HG03571 (cell line): ENCODE measurements around the gene COL6A5.
"Not testable (repeated sequence)": the region's sequence is repeated elsewhere in the genome, so short reads cannot be mapped to it uniquely, and the experiment has no call there.

Experiments used
- ATAC-seq: cut with Tn5 transposase; IDR thresholded peaks from one replicate; pipeline ENCODE4 v1.9.1; 2021; ENCODE audit not compliant: unreplicated experiment

The COL6A5 gene, protein sequence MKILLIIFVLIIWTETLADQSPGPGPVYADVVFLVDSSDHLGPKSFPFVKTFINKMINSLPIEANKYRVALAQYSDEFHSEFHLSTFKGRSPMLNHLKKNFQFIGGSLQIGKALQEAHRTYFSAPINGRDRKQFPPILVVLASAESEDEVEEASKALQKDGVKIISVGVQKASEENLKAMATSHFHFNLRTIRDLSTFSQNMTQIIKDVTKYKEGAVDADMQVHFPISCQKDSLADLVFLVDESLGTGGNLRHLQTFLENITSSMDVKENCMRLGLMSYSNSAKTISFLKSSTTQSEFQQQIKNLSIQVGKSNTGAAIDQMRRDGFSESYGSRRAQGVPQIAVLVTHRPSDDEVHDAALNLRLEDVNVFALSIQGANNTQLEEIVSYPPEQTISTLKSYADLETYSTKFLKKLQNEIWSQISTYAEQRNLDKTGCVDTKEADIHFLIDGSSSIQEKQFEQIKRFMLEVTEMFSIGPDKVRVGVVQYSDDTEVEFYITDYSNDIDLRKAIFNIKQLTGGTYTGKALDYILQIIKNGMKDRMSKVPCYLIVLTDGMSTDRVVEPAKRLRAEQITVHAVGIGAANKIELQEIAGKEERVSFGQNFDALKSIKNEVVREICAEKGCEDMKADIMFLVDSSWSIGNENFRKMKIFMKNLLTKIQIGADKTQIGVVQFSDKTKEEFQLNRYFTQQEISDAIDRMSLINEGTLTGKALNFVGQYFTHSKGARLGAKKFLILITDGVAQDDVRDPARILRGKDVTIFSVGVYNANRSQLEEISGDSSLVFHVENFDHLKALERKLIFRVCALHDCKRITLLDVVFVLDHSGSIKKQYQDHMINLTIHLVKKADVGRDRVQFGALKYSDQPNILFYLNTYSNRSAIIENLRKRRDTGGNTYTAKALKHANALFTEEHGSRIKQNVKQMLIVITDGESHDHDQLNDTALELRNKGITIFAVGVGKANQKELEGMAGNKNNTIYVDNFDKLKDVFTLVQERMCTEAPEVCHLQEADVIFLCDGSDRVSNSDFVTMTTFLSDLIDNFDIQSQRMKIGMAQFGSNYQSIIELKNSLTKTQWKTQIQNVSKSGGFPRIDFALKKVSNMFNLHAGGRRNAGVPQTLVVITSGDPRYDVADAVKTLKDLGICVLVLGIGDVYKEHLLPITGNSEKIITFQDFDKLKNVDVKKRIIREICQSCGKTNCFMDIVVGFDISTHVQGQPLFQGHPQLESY (N-terminal part only)

DNA sequence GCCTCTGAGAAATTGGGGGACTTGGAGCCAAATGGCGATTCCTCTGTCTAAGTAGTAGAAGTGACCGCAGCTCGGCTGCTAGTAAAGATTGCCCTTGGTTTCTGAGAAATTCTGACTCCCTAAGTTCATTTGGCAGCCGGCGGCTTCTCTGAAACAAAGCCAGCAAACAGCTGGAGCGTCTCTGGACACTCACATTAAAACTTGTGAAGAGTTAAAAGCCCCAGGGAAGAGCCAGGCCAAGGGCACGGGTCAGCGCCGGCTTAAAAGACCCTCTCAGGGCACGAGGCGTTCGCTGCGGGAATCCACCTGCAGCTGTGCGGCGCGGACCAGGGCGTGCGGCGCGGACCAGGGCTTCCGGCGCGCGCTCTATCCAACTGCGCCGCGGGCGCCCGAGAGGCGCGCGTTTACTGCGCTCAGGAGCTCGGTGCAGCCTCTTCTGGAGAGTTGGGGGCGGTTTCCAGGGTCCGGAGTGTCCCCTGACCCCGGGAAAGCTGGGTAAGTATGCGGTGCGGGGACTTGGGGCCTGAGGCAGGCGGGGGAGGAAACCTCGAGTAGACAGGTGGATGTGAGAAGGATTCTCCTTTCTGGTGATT lies at the start of gene COL6A5:
Gene COL6A5 (plus strand): TSS at position 186 of the 593 bp plus-strand sequence. CDS start 27,967 bp downstream, outside the sequence.
- ATAC-seq = no peak

DNA sequence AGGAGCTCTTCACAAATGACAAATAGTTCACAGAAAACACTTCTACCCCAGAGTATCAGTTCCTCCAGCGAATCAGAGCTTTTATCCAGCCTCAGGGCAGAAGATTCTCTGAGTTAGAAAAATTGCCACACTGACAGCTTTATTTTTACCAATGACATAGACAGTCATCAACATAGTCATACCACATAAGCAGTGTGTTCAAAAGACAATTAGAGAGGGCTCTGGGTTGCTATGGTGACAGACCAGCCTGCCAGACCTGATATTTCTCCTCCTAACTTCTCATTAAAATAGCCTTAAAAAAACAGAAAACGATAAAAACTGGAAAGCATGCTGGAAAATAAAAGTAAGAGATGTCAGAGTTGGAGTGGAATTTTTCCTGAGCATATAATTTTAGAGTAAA lies 45.9 kb upstream of the COL6A5 start:
- ATAC-seq = no peak

DNA sequence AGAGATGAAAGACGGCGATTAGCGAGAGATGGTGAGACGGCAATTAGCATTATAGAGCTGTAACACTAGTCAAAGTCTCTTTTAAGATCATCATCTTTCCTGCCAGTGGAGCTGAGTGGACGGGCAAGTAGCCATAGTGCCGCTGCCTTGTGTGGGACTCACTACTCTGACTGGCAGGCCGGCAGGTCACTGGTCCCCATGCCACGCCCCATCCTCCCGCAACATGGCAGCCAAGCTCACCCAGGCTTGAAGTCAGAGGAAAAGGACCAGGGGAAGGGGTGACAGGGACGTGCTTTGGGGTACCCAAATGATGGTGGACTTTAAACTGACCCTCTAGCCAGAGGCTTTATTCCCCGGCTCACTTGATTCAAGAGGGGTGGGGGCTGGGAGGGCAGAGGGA lies 44.6 kb upstream of the COL6A5 start:
- ATAC-seq = no peak

DNA sequence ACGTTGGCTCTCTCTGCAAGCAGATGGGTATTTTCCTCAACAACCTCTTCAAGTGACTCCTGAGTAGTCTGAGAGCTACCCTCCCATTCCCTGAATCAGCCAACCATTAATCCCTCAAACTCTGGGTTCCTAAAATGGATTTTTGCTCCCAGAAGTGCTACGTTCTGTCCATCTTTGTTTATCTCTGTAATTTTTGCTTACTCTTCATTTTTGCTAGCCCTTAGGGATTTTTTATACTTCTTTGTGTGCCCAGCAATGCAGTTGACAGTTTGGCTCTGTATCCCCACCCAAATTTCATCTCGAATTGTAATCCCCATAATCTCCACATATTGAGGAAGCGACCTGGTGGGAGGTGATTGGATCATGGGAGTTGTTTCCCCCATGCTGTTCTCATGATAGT lies 35.4 kb upstream of the COL6A5 start:
- ATAC-seq = no peak

DNA sequence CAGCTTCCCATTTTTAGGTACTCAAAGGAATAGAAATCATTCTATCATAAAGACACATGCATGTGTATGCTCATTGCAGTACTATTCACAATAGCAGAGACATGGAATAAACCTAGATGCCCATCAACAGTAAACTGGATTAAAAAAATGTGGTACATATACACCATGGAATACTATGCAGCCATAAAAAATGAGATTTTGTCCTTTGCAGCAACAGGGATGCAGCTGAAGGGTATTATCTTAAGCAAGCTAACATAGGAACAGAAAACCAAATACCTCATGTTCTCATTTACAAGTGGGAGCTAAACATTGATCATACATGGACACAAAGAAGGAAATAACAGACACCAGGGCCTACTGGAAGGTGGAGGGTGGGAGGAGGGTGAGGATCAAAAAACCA lies 33.1 kb upstream of the COL6A5 start:
- ATAC-seq = no peak

DNA sequence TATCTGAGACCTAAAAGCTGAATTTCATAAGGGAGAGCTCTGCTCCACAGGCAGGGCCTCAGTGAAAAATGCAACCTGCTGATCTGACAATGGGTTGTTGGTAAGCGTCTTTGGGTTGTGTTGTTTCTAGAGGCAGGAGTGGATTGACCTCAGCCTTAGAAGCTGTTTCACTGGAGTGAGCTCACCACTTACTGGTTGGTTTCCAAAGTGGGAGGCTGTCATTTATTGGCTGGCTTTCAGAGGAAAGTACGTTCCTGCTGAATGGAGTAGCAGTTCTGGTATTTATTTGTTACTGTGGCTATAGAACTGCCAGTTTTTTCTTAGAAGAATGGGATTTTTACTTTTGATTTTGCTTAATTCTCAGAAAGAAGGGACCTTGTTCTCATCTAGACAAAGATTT lies 29.3 kb upstream of the COL6A5 start:
- no peak for ATAC-seq

DNA sequence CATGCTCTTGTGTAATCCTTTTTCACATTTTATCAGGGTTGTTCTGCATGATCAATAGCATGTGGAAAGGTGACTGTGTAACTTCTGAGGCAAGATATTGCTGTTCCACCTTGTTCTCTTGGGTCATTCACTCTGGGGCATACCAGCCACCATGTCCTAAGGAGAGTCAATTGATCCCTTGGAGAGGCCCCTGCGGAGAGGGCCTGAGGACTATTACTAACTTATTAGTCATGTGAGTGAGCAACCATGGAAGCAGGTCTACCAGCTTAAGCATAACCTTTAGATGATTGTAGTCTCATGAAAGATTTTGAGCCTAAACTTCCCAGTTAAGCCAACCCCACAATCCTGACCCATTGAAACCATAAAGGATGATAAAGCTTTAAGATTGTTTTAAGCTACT lies 22.0 kb upstream of the COL6A5 start:
- ATAC-seq = no peak

DNA sequence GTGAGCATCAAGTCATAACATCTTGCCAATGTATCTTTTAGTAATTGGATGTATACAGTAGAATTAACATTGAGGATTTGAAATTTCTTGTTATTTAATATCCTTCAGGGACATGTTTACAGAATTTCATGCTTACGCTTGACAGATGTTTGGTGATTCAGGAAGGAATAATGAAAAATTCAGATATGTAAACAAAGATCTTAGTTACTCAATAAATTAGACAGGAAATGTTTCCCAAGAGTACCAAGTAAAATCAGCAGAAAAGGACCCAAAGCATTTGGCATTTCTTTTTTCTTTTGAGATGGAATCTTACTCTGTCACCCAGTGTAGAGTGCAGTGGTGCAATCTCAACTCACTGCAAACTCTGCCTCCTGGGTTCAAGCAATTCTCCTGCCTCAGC lies 4.7 kb upstream of the COL6A5 start:
- no peak for ATAC-seq

DNA sequence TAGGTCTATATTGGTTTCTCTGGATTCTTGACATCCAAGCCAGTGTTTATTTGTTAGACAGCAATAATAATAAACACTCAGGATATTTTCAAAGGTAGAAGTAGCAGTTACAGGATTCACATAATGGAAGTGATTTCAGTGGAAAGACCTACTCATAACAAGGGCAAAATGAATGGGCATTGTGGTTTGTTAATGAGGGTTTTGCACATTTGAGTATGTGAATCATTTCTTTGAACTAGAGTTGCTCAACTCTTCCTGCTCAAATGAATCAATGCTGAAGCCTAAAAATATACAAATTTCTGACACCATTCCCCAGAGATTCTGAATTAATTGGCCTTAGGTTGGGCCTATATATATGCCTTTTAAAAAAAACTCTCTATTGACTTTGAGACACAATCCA lies 4.1 kb upstream of the COL6A5 start:
- ATAC-seq = no peak

DNA sequence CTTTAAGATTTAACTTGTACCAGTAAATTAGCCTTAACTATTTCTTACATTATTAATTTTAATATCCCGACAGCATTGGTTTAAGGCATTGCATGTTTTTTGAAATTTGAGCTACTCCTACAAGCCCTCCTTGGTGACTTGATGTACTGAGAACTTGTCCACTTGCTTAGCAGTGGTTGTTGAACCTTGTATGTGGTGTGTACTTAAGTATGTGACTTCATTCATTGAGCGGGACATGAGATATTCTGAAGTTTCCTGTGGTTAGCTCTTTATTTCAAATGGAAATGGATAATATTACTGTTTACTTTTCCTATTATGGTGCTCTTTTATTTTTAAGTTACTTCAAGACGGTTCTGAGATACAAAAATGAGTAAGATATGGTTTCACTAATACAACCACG lies 3.6 kb upstream of the COL6A5 start:
- ATAC-seq = no peak

DNA sequence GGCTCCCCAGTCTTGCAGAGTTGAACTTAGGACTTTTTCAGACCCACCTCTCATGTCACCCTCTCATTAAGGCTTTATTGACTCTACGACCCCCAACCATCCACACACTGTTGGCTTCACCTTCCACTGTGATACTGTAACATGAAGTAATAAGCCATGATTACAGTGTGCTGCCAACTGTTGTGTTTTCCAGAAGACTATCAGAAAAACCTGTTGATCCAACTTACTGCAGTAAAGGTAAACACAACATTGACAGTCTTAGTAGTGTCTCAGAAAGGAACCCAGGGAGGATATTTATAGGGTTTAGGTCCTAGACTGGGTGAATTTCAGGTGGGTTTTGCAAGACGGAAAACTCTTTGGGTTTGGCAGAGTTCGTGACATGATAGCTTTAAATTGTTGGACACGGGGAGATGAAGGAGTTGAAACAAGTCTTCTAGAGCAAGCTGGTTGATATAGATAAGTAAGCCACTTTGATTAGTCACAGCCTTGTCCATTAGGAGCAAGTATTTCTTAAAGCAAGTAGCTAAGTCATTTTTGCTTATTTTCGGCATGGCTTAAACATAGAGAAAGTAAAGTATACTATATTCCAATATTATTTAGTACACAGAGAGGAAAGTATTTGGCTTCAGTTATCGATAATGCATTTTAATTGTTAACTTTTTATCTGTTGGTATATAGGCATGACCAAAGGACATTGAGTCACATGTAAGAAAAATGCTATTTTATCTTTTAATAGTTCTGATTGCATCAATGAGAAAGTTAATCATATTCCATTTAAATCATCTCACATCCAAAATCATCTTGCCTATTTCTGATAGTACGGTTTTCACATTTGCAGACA lies 2.4 kb upstream of the COL6A5 start:
- no peak for ATAC-seq

DNA sequence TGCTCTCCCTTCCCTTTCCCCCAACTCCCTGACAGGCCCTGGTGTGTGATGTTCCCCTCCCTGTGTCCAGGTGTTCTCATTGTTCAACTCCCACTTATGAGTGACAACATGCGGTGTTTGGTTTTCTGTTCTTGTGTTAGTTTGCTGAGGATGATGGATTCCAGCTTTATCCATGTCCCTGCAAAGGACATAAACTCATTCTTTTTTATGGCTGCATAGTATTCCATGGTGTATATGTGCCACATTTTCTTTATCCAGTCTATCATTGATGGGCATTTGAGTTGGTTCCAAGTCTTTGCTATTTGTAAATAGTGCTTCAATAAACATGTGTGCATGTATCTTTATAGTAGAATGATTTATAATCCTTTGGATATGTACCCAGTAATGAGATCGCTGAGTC lies 2.8 kb downstream of the COL6A5 start:
- not testable (repeated sequence) for ATAC-seq

DNA sequence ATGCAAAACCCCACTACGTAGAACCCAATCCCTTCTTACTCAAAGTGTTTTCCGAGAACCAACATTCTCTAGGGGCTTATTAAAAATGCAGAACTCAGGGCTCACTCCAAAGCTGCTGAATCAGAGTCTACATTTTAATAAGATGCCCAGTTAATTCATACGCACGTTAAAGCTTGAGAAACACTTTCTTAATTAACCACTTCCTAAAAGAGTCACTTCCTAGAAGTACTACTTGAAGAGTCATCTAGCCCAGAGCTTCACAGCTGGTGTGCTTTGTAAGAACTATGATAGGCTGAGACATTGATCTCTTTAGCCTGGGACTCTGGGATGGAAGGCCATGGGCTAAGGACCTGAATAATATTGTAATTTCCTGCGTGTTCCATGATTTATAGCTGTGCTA lies 9.0 kb downstream of the COL6A5 start:
- ATAC-seq = no peak

DNA sequence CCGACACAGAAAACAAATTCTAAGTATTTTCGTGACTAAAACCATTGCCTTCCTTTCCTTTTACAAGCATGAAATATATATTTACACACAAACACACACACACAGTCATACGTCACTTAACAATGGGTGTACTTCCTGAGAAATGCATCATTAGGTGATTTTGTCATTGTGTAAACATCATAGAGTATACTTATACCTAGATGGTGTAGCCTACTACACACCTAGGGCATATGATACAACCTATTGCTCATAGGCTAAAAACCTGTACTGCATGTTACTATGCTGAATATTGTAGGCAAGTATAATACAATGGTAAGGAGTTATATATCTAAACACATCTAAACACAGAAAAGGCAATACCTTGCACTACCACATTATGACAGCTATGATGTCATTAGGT lies 28.6 kb downstream of the COL6A5 start:
- ATAC-seq = no peak

DNA sequence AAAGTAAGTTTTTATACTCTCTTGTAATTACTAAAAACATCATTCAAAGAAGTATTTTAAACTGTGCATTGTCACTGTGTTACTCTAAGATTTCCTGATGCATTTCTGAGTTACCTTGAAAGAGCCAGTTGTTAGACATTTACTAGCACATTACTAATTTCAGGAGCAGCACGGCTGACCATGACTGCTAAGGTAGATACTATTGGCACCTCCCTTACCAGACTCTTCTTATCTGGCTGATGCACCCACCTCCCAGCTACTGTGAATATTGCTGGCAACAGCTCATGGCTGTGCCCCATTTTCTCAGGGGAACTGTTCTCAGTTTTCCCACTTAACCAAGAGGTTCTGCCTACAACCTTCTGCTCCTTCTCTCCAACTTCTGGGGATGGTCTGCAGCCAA lies 29.4 kb downstream of the COL6A5 start:
- ATAC-seq = no peak

DNA sequence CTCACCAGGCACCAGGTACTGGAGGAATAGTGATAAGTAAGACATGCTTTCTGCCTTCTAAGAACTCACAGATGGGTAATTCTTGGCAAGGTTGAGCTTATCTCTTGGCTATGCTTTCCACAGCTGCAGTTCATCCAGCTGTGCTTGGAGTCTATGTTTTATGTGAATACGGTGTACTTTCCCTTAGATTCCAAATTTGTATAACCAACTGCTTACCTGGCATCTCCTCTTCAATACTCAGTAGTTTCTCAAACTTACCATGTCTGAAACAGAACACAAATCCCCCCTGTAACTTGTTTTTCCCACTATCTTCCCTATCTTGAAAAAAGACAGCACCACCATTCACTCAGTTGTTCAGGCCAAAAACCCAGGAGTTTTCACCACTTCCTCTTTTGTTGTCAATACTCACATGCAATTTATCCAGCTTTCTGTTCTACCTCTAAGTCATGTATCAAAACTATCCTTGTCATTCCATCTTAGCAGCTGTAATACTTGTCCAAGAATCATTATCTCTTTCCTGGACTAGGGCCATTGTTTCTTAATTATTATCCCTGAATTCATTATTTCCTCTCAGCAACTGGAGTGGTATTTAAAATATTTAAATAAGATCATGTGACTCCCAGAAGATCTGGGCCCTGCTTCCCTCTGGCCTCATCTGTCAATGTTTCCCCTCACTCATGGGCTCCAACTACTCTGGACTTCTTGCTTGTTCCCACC lies 32.6 kb downstream of the COL6A5 start:
- no peak for ATAC-seq

DNA sequence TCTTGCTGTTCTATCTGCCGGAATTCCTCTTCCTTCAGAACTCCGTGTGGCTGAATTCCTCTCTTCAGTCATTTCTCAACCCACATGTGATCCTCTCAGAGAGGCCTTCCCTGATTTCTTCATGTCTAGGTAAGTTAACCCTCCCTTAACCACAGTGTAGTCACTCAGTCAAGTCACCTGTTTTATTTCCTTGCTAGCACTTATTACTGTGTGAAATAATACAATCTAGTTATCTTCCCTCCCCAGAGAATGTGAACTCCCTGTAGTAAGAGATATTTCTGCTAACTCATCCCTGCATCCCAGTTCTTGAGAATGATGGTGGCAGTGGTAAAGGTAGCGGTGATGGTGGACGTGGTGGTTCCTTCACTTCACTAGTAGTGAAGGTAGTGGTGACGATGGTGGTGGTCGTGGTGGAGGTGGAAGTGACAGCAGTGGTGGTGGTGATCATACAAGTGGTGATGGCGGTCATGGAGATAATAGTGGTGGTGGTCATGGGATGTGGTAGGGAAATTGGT lies 33.3 kb downstream of the COL6A5 start:
- no peak for ATAC-seq

DNA sequence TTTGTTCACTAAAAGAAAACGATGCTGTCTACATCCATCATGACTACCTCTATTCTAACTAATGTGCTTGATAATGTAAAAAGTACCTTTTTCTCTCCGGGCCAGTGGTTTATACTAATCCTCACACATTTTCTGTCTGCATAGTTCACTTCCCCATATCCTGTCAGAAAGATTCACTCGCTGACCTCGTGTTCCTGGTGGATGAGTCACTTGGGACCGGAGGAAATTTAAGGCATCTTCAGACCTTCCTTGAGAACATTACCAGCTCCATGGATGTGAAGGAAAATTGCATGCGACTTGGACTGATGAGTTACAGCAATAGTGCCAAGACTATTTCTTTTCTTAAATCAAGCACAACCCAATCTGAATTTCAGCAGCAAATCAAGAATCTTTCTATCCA lies 33.8 kb downstream of the COL6A5 start:
- ATAC-seq = no peak

DNA sequence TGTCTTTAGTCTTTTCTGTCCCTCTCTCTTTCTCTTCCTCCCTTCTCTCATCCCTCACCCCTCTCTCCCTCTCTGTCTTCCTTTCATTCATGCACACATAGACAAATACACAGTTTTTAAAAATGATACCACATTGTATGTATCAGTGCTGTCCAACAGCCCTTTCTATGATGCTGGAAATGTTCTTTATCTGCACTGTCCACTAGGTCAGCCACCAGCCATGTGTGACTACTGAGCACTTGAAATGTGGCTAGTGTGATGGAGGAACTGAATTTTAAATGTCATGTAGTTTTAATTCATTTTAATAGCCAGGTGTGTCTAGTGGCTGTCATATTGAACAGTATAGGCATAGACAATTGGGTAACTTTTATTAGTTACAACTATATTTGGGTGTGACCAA lies 34.9 kb downstream of the COL6A5 start:
- no peak for ATAC-seq
